ENCODE measurements around the gene CSTPP1.

The CSTPP1 gene, protein sequence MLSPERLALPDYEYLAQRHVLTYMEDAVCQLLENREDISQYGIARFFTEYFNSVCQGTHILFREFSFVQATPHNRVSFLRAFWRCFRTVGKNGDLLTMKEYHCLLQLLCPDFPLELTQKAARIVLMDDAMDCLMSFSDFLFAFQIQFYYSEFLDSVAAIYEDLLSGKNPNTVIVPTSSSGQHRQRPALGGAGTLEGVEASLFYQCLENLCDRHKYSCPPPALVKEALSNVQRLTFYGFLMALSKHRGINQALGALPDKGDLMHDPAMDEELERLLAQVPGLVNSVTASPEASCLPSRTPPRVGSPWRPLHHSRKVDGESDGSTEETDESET

DNA sequence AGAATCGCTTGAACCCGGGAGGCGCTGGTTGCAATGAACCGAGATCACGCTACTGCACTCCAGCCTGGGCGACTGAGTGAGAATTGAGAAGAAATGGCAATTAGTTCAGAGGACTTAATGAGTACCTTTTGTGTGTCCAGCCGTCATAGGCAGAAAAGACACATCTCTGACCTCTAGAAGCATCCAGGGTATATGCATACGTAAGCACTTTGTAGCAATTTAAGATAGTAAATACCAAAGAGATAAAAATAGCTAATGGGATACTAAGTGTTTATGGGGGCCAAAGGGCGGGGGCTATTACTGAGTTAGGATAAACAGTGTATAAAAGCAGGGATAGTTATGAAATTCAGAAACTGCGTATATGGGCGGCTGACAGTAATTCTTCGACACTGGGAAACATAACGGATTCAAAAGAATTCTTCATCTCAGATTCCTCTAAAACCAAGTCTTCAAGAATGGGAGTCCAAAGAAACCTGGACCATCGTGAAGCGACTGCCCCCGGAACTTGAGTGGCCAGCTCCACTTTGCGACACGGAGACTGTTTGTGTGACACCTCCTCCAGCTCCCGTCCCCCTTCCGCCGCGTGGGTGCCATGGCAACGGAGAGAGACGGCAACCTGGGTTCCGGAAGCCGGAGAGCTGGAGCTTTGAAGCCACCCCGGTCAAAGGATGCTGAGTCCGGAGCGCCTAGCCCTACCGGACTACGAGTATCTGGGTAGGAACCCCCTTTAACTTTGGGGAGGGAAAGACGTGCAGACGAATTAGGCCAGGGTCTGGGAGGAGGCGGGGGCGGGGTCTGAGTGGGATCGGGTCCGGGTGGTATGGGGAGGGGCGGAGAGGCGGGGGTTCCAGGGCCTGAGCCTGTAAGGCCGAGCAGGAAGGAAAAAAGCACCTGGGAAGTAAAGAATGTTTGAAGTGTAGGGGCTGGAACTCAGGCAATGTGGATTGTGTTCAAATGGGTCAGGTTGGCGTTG is at the start of gene CSTPP1:
Gene CSTPP1, plus strand, starts transcription at position 624 of the 973 bp plus-strand sequence. Its CDS starts 45 bp downstream, at position 669.
- Histone ChIP-seq H3K4me3 (ENCODE audit: low read length) (peak within 1 kb of the TSS; percentile 16), H3K9me3 (ENCODE audit: control insufficient read depth, low read length) (no peaks in the 10 kb centered on the region), H3K9ac (ENCODE audit: low read length) (peak within 1 kb of the TSS; percentile 73), H3K27me3 (ENCODE audit: control insufficient read depth, insufficient read depth, low read length) (no peaks in the 10 kb centered on the region), H3K36me3 (ENCODE audit: control insufficient read depth, insufficient read depth, low read length) (no peaks in the 10 kb centered on the region), H3K4me1 (ENCODE audit: control insufficient read depth, insufficient read depth, low read length) (peaks cover 9% of the 10 kb centered on the region)

DNA sequence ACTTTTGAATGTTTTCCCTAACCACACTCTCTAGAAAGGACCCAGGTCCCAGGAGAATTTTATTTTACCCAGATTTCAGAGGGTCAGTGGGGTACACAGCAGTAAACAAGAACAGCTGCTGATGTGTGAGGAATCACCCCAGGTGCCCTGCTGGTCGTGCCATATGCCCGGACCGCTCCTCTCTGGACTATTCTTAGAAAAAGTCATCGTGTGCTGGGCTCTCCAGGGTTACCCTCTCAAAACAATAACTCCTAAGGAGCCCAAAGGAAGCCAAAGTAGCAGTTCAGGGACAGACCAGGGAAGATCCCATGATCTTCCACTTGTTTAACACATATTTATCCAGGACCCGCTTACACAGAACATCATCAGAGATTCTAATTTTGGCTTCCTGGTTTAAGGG is 47.9 kb upstream of the CSTPP1 start:
- H3K9ac ChIP-seq (ENCODE audit: low read length): no peak overlapping the region
- H3K36me3 ChIP-seq (ENCODE audit: control insufficient read depth, insufficient read depth, low read length): peaks cover 5% of the 10 kb centered on the region
- no peaks in the 10 kb centered on the region for H3K4me1 ChIP-seq (ENCODE audit: control insufficient read depth, insufficient read depth, low read length)
- no peaks in the 10 kb centered on the region for H3K27me3 ChIP-seq (ENCODE audit: control insufficient read depth, insufficient read depth, low read length)
- H3K9me3 ChIP-seq (ENCODE audit: control insufficient read depth, low read length): no peaks in the 10 kb centered on the region
- H3K4me3 ChIP-seq (ENCODE audit: low read length): no peak overlapping the region

DNA sequence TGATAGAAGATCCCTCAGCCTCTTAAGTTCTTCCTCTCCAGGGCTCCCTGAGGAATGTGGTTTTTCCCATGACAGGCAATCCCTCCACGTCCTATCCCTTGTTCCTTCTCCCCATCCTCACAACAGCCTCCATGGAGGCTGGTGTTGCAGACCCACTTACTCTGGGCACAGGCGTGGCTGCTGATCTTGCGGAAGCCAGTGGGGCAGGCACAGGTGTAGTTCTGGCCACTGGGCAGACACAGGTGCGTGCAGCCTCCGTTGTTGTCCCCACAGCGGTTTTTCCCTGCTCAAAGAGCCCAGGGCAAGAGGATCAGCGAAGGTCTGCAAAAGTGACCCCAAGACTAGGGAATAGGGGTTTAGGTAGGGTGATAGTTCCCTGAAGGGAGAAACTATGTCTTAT is 47.3 kb upstream of the CSTPP1 start:
- H3K36me3 ChIP-seq (ENCODE audit: control insufficient read depth, insufficient read depth, low read length): peaks cover 5% of the 10 kb centered on the region
- H3K27me3 ChIP-seq (ENCODE audit: control insufficient read depth, insufficient read depth, low read length): no peaks in the 10 kb centered on the region
- H3K4me1 ChIP-seq (ENCODE audit: control insufficient read depth, insufficient read depth, low read length): no peaks in the 10 kb centered on the region
- no peaks in the 10 kb centered on the region for H3K9me3 ChIP-seq (ENCODE audit: control insufficient read depth, low read length)
- no peak overlapping the region for H3K4me3 ChIP-seq (ENCODE audit: low read length)
- H3K9ac ChIP-seq (ENCODE audit: low read length): no peak overlapping the region

DNA sequence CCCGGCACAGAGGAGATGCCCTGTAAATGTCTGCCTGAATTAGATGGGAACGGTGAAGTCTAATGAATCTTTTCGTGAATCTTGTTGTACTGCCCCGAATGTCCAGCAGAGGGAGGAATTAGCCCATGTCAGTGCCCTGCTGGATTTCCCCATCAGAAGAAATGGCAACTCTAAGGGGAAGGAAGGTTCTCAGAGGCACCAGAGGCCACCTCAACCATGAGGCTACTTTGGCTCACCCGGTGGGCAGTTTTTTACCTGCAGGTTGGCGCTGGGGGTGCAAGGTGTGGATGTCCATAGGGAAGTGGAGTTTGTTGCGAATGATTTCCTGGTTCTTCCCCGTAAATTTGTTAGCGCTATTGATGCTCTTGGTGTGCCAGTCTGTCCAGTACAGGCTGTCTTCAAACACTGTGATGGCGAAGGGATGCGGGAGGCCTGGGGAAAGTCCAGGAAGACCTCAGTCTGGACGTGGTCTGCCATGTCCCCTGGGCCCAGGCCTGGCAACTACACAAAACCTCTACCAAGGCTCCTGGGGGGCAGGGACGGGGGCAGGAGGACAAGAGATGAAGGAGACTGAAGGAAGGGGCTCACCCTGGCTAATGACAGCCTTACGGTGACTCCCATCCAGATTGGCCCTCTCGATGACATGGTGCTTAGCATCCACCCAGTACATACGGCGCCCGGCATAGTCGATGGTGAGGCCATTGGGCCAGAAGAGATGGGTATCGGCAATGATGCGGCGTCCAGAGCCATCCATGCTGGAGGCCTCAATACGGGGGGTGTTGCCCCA is 46.7 kb upstream of the CSTPP1 start:
- Histone ChIP-seq H3K4me1 (ENCODE audit: control insufficient read depth, insufficient read depth, low read length) (no peaks in the 10 kb centered on the region), H3K4me3 (ENCODE audit: low read length) (no peak overlapping the region), H3K27me3 (ENCODE audit: control insufficient read depth, insufficient read depth, low read length) (no peaks in the 10 kb centered on the region), H3K9ac (ENCODE audit: low read length) (no peak overlapping the region), H3K36me3 (ENCODE audit: control insufficient read depth, insufficient read depth, low read length) (peaks cover 5% of the 10 kb centered on the region), H3K9me3 (ENCODE audit: control insufficient read depth, low read length) (no peaks in the 10 kb centered on the region)

DNA sequence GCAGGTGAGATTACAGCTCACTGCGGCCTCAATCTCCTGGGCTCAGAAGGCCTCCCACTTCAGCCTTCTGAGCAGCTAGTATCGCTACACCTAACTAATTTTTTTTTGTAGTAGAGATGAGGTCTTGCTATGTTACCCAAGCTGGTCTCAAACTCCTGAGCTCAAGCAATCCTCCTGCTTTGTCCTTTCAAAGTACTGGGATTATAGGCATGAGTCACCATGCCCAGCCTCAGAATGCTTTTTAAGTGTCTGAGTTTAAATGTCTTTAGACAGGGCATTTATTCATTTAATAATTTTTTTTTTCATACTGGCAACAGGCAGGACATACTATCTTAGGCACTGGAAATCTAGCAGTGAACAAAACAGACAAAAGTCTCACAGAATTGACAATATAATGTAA is 45.9 kb upstream of the CSTPP1 start:
- Histone ChIP-seq H3K4me3 (ENCODE audit: low read length) (no peak overlapping the region), H3K4me1 (ENCODE audit: control insufficient read depth, insufficient read depth, low read length) (no peaks in the 10 kb centered on the region), H3K9ac (ENCODE audit: low read length) (no peak overlapping the region), H3K27me3 (ENCODE audit: control insufficient read depth, insufficient read depth, low read length) (no peaks in the 10 kb centered on the region), H3K36me3 (ENCODE audit: control insufficient read depth, insufficient read depth, low read length) (peaks cover 5% of the 10 kb centered on the region), H3K9me3 (ENCODE audit: control insufficient read depth, low read length) (no peaks in the 10 kb centered on the region)

DNA sequence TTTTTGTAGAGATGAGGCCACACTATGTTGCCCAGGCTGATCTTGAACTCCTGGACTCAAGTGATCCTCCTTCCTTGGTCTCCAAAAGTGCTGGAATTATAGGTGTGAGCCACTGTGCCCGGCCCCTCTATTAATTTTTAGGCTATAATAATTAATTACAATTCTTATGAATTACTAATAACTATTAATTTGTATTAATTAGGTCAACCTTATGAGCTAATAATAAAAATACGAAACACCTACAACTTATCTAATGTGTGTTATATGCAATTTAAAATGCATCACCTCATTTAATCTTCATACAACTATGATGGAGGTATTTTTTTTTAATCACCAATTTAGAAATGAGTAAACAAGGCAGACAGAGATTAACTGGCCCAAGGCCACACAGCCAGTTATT is 44.5 kb upstream of the CSTPP1 start:
- Histone ChIP-seq H3K9ac (ENCODE audit: low read length) (no peak overlapping the region), H3K27me3 (ENCODE audit: control insufficient read depth, insufficient read depth, low read length) (no peaks in the 10 kb centered on the region), H3K4me3 (ENCODE audit: low read length) (no peak overlapping the region), H3K9me3 (ENCODE audit: control insufficient read depth, low read length) (no peaks in the 10 kb centered on the region), H3K4me1 (ENCODE audit: control insufficient read depth, insufficient read depth, low read length) (no peaks in the 10 kb centered on the region), H3K36me3 (ENCODE audit: control insufficient read depth, insufficient read depth, low read length) (peaks cover 5% of the 10 kb centered on the region)

DNA sequence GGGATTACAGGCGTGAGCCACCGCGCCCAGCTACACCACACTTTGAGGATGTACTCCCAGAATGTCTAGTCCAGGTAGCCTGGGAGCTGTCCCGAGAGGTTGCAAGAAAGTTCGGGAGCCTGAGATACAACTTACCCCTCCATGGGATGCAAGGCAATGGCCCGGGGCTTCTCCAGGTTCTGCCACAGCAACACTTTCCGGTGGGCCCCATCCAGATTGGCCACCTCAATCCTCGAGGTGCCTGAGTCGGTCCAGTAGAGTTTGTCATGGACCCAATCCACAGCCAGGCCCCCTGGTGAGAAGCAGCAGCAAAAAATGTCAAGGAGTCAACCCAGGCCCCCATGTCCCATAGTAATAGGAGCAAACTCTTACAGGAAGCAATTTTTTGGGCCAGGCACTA is 43.7 kb upstream of the CSTPP1 start:
- no peaks in the 10 kb centered on the region for H3K4me1 ChIP-seq (ENCODE audit: control insufficient read depth, insufficient read depth, low read length)
- peaks cover 5% of the 10 kb centered on the region for H3K36me3 ChIP-seq (ENCODE audit: control insufficient read depth, insufficient read depth, low read length)

DNA sequence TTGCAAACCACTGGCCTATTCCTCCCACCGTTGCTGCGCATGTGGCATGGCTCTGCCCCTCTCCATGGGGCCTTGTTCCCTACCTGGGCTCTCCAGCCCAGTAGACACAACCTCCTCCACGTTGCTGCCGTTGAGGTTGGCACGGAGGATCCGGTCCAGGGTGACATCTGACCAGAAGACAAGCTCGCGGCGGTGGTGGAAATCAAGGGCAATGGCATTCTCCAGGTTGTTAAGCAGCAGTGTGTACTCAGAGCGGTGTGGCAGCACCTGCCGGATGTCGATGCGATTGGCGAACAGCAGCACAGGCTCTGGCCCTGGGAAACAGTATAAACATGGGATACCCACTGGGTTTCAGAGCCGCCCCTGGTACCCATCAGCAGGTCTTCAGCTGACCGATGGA is 42.1 kb upstream of the CSTPP1 start:
- no peaks in the 10 kb centered on the region for H3K36me3 ChIP-seq (ENCODE audit: control insufficient read depth, insufficient read depth, low read length)
- H3K4me1 ChIP-seq (ENCODE audit: control insufficient read depth, insufficient read depth, low read length): no peaks in the 10 kb centered on the region
- no peak overlapping the region for H3K9ac ChIP-seq (ENCODE audit: low read length)
- no peaks in the 10 kb centered on the region for H3K27me3 ChIP-seq (ENCODE audit: control insufficient read depth, insufficient read depth, low read length)
- H3K9me3 ChIP-seq (ENCODE audit: control insufficient read depth, low read length): no peaks in the 10 kb centered on the region
- no peak overlapping the region for H3K4me3 ChIP-seq (ENCODE audit: low read length)

More for the DNA sequence above, 43.7 kb upstream of the CSTPP1 start:
- Histone ChIP-seq H3K27me3 (ENCODE audit: control insufficient read depth, insufficient read depth, low read length) (no peaks in the 10 kb centered on the region), H3K9ac (ENCODE audit: low read length) (no peak overlapping the region), H3K4me3 (ENCODE audit: low read length) (no peak overlapping the region), H3K9me3 (ENCODE audit: control insufficient read depth, low read length) (no peaks in the 10 kb centered on the region)

DNA sequence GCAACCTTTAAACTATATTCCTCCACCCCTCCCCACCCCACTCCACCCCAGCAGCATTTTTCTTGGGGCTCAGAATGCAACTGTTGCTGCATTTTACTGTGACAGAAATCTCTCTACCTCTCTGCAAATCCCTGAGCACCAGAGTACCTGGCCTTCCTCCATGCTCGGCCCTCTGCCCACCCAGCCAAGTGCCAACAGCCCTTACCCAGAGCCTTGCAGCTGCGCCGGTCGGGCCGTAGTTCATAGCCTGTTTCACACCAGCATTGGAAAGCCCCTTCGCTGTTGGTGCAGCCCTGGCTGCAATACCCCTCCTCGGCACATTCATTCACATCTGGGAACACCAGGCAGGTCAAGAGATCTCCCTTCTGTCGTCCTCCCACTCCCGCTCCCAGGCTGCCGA is 41.6 kb upstream of the CSTPP1 start:
- Histone ChIP-seq H3K27me3 (ENCODE audit: control insufficient read depth, insufficient read depth, low read length) (no peaks in the 10 kb centered on the region), H3K4me3 (ENCODE audit: low read length) (no peak overlapping the region), H3K4me1 (ENCODE audit: control insufficient read depth, insufficient read depth, low read length) (no peaks in the 10 kb centered on the region), H3K9me3 (ENCODE audit: control insufficient read depth, low read length) (no peaks in the 10 kb centered on the region), H3K36me3 (ENCODE audit: control insufficient read depth, insufficient read depth, low read length) (no peaks in the 10 kb centered on the region), H3K9ac (ENCODE audit: low read length) (no peak overlapping the region)

DNA sequence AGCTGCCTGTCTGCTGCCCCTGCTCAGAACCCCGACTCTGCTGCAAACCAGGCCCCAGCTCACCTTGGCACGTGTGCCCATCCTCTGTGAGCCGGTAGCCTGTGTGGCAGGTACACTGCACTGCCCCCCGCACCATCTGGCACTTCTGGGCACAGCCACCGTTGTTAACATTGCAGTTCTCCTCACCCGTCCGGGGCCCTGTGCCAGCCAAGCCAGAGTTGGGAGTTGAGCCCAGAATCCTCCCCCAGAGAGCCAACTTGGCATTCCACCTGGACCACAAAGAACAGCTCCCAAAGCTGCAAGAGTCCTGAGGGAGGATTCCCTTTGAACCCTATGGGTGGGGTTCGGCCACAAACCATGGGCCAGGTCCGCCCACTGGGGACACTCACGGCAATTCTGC is 40.7 kb upstream of the CSTPP1 start:
- H3K9me3 ChIP-seq (ENCODE audit: control insufficient read depth, low read length): no peaks in the 10 kb centered on the region
- H3K27me3 ChIP-seq (ENCODE audit: control insufficient read depth, insufficient read depth, low read length): no peaks in the 10 kb centered on the region
- no peak overlapping the region for H3K4me3 ChIP-seq (ENCODE audit: low read length)
- H3K9ac ChIP-seq (ENCODE audit: low read length): no peak overlapping the region
- H3K4me1 ChIP-seq (ENCODE audit: control insufficient read depth, insufficient read depth, low read length): no peaks in the 10 kb centered on the region
- H3K36me3 ChIP-seq (ENCODE audit: control insufficient read depth, insufficient read depth, low read length): no peaks in the 10 kb centered on the region

DNA sequence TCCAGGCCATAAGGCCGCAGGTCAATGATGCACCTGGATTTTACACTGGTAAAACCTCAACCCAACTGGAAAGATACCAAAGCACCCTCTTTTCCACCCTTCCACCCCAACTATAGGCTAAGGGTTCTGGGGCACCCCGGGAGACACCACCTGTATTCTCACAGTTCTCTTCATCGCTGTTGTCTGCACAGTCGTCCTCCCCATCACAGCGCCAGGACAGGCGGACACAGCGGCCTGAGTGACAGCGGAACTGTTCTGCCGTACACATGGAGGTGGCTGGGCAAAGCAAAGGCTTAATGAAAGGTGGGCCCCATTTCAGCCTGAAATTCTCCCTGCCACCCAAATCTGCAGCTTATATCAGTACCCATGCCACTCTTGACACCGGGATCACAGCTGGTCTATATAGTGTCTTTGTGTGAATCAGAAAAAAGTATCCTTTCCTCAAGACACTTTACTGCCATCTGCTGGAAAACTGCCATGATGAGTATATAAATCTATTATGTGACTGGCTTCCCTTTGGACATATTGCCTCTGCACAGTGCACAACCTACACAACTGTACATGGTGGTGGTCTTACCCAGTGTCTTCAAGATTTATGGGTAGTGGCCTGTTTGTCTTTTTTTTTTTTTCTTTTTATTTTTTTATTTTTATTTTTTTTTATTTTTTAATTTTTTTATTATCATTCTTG is 39.7 kb upstream of the CSTPP1 start:
- no peaks in the 10 kb centered on the region for H3K27me3 ChIP-seq (ENCODE audit: control insufficient read depth, insufficient read depth, low read length)
- H3K36me3 ChIP-seq (ENCODE audit: control insufficient read depth, insufficient read depth, low read length): no peaks in the 10 kb centered on the region
- no peaks in the 10 kb centered on the region for H3K9me3 ChIP-seq (ENCODE audit: control insufficient read depth, low read length)
- H3K4me1 ChIP-seq (ENCODE audit: control insufficient read depth, insufficient read depth, low read length): no peaks in the 10 kb centered on the region
- H3K4me3 ChIP-seq (ENCODE audit: low read length): no peak overlapping the region
- no peak overlapping the region for H3K9ac ChIP-seq (ENCODE audit: low read length)

Measured in mucosa of stomach (tissue), 1 donor.